Stimulated activated CD8-positive, alpha-beta memory T cell treated with anti-CD3 and anti-CD28 coated beads, Interleukin-4, amount 100 ng/mL, for 48 hours (primary cell): ENCODE measurements around the gene NUCB1.
"Not testable (repeated sequence)": the region's sequence is repeated elsewhere in the genome, so short reads cannot be mapped to it uniquely, and the experiment has no call there.

Experiments used
- DNase-seq: peaks from one replicate; pipeline ENCODE4 v3.0.0-alpha.2; 2020

Gene NUCB1

GRCh38 chr19:48899781-48900476 lies at the start of gene NUCB1:
Gene NUCB1 (plus strand): TSS chr19:48900312. CDS start chr19:48900797, 485 bp downstream.
- DNase-seq, result peak; percentile 100

GRCh38 chr19:48852292-48852691 lies 47.8 kb upstream of the NUCB1 start:
- DNase-seq, result no peak

GRCh38 chr19:48853483-48853882 lies 46.6 kb upstream of the NUCB1 start:
- no peak for DNase-seq

GRCh38 chr19:48854103-48854502 lies 46.0 kb upstream of the NUCB1 start:
- DNase-seq, result no peak

GRCh38 chr19:48856921-48857320 lies 43.2 kb upstream of the NUCB1 start:
- DNase-seq, result no peak

- DNase-seq, result peak; percentile 91
These were observed 41.0 kb upstream of the NUCB1 start for GRCh38 chr19:48858984-48859710.

GRCh38 chr19:48859711-48860572 lies 40.2 kb upstream of the NUCB1 start:
- DNase-seq, result peak; percentile 62

- no peak for DNase-seq
These were observed 38.8 kb upstream of the NUCB1 start for GRCh38 chr19:48861313-48861712.

GRCh38 chr19:48862827-48863226 lies 37.3 kb upstream of the NUCB1 start:
- DNase-seq, result no peak

- no peak for DNase-seq
These were observed 33.4 kb upstream of the NUCB1 start for GRCh38 chr19:48866692-48867091.

- DNase-seq, result no peak
These were observed 32.9 kb upstream of the NUCB1 start for GRCh38 chr19:48867123-48867745.

GRCh38 chr19:48867746-48868113 lies 32.4 kb upstream of the NUCB1 start:
- no peak for DNase-seq

- DNase-seq, result no peak
These were observed 31.8 kb upstream of the NUCB1 start, which contains the start of gene PLEKHA4 for GRCh38 chr19:48868114-48868886. Gene PLEKHA4 (minus strand): TSS chr19:48868617. CDS start chr19:48867620, 997 bp downstream.

GRCh38 chr19:48870048-48870447 lies 30.1 kb upstream of the NUCB1 start:
- no peak for DNase-seq

GRCh38 chr19:48871471-48872181 lies 28.5 kb upstream of the NUCB1 start:
- DNase-seq, result not testable (repeated sequence)

- peak; percentile 100 for DNase-seq
These were observed 27.8 kb upstream of the NUCB1 start, which contains the start of gene PPP1R15A for GRCh38 chr19:48872182-48872883. Gene PPP1R15A (plus strand): TSS chr19:48872421. CDS start chr19:48873234, 813 bp downstream.

- peak; percentile 81 for DNase-seq
These were observed 27.1 kb upstream of the NUCB1 start for GRCh38 chr19:48872884-48873475.

- no peak for DNase-seq
These were observed 26.4 kb upstream of the NUCB1 start for GRCh38 chr19:48873476-48874302.
